GM06990 (cell line): ENCODE measurements around the gene COG7.
A peak's percentile ranks its signal among the peaks of the same experiment; 100 is the strongest.

Experiments used
- DNase-seq: peaks from one replicate; pipeline ENCODE4 v3.0.0-alpha.2; 2011; ENCODE audit not compliant: insufficient read length; ENCODE audit errors: extremely low read depth
- H3K27me3 ChIP-seq: replicated peaks from 2 replicates; pipeline ENCODE4 v1.6.0; 2011; ENCODE audit warnings: low read length; ENCODE audit not compliant: control insufficient read depth, insufficient read depth
- H3K36me3 ChIP-seq: 2 replicates; pipeline ENCODE4 v1.5.1; 2011; ENCODE audit warnings: low read length; ENCODE audit not compliant: control insufficient read depth, insufficient read depth
- H3K4me3 ChIP-seq: replicated peaks from 2 replicates; pipeline ENCODE4 v1.5.1; 2011; ENCODE audit warnings: low read depth, mild to moderate bottlenecking, control low read depth, low read length
- TF ChIP-seq, protein P1 (sequence below): IDR thresholded peaks from 2 replicates; pipeline ENCODE4 v1.5.1; 2011; ENCODE audit warnings: low read length, control low read depth, mild to moderate bottlenecking, inconsistent platforms; ENCODE audit not compliant: insufficient read depth, poor library complexity, severe bottlenecking

Gene COG7

DNA sequence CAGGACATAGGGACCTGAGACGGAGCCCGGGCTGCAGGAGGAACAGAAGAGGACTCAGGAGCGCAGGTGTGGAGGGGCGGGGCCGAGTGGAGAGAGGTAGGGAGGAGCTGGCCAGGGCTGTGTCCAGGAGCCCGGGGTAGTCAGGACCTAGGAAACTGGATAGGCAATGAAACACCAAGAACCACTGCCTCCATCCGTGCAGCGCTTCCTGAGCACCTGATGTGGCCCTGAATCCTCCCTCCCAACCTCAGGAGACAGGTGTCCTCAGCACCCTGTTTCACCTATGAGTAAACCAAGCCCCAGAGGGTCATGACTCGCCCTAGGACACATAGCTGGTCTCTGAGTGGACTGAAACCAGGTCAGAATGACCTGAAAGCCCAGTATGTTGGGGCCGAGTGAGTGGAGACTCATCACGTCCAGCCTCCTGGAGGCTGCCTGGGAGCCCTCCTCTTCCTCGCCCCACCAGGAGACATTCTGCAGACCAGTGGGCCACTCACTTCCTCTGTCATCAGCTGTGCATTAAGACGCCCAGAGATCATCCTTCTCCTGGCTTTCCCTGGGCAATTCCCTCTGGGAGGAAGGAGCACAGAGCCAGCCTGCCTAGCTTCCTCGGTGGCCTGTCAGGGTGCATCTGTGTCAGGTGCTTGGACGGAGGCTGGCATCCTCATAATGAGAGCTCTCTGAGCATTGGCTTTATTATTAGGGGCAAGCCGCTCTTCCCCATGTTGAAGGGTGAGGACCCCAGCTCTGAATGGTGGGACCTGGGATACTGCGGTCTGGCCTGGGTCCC, 78.1 kb downstream of the COG7 start:
- Histone ChIP-seq H3K27me3 (no peaks in the 10 kb centered on the region; the same call in 1 of the 2 replicates), H3K4me3 (no peak overlapping the region), H3K36me3 (no peaks in the 10 kb centered on the region)
- TF ChIP-seq, protein P1, sequence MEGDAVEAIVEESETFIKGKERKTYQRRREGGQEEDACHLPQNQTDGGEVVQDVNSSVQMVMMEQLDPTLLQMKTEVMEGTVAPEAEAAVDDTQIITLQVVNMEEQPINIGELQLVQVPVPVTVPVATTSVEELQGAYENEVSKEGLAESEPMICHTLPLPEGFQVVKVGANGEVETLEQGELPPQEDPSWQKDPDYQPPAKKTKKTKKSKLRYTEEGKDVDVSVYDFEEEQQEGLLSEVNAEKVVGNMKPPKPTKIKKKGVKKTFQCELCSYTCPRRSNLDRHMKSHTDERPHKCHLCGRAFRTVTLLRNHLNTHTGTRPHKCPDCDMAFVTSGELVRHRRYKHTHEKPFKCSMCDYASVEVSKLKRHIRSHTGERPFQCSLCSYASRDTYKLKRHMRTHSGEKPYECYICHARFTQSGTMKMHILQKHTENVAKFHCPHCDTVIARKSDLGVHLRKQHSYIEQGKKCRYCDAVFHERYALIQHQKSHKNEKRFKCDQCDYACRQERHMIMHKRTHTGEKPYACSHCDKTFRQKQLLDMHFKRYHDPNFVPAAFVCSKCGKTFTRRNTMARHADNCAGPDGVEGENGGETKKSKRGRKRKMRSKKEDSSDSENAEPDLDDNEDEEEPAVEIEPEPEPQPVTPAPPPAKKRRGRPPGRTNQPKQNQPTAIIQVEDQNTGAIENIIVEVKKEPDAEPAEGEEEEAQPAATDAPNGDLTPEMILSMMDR: no peak
- DNase-seq: no peak

DNA sequence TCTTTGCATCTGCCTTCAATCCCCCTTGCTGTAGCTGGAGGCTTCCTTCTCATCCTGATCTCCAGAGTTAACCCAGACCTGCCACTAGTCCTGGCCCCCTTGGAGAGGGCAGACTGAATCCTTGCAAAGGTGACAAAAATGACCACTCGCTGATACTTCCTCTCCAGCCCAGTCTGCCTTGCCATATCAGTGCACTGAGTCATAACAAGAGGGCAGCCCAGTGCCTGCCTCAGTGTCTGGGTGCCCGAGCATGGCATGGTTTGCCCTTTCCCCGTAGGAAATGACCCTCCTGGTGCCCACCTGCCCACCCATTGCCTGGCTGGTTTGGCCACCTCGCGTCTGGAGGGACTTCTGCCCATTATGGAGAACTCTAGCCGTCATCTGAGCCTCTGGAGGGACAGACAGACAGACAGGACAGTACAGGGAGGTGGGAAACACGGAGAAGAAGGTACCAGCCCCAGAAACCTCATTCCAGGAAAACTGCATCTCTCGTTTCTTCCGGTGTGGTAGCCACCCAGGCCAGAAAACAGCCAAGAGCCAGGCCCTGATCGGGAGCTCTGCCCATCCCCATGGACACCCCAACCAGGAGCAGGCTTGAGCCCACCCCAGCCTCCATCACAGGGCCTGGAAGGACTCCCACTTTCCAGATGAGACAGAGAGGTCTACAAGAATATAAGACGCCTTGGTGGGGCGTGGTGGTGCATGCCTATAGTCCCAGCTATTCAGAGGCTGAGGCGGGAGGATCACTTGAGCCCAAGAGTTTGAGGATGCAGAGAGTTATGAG, 79.4 kb downstream of the COG7 start:
- TF ChIP-seq, protein P1: no peak
- DNase-seq: no peak
- H3K4me3 ChIP-seq: no peak overlapping the region
- no peaks in the 10 kb centered on the region; the same call in 1 of the 2 replicates for H3K27me3 ChIP-seq
- H3K36me3 ChIP-seq: no peaks in the 10 kb centered on the region

DNA sequence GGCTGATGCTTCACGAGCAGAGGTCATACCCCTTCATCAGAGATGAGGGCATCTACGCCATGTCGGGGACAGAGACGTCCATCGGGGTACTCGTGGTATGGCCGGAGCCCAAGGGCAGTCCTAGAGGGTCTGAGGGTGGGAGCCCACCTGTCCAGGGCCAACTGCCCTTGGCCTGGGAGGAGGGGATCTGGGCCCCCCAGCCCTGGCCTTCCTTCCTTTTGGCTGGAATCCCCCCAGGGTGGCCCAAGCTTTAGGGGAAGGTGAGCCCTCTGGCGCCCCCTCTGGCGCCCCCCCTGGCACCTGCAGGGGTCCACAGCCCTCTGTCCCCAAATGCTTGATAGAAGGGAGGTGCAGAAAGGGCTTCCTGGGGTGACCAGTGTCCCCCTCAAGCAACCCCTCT, 81.6 kb downstream of the COG7 start:
- DNase-seq: no peak
- no peaks in the 10 kb centered on the region; the same call in 1 of the 2 replicates for H3K27me3 ChIP-seq
- TF ChIP-seq, protein P1: peak; percentile 42
- H3K4me3 ChIP-seq: no peak overlapping the region
- no peaks in the 10 kb centered on the region for H3K36me3 ChIP-seq

GRCh38 chr16:23369416-23369815, 83.6 kb downstream of the COG7 start:
- TF ChIP-seq, protein P1: no peak
- DNase-seq: no peak
- H3K27me3 ChIP-seq: no peaks in the 10 kb centered on the region; the same call in 1 of the 2 replicates
- no peaks in the 10 kb centered on the region for H3K36me3 ChIP-seq
- no peak overlapping the region for H3K4me3 ChIP-seq

GRCh38 chr16:23368469-23368868, 84.5 kb downstream of the COG7 start:
- H3K27me3 ChIP-seq: no peaks in the 10 kb centered on the region; the same call in 1 of the 2 replicates
- no peaks in the 10 kb centered on the region for H3K36me3 ChIP-seq
- DNase-seq: no peak
- TF ChIP-seq, protein P1: no peak
- H3K4me3 ChIP-seq: no peak overlapping the region
